Upper lobe of left lung (tissue), 6 donors: Measurements from ENCODE around the gene HSPBP1. TPM values are rescaled to one million over a fixed set of nuclear protein-coding genes. Genes with fewer than 3 reads are reported as not detected.

Experiments used
- ATAC-seq, 2 donors: fragments of 200-7000 bp; cut with Tn5 transposase; one replicate each; pipeline ENCODE4 v1.9.1; 2022; ENCODE audit warnings: mild to moderate bottlenecking in 2 of 2, moderate library complexity in 2 of 2; ENCODE audit not compliant: low FRiP score in 2 of 2
- DNase-seq, 2 donors: peaks; one replicate each; pipeline ENCODE4 v3.0.0-alpha.2; 2019 to 2020
- H3K27ac ChIP-seq, 4 donors: fragments of 200-600 bp; sonication (generic); one replicate each; pipeline ENCODE4 v1.5.1; 2016 to 2019
- H3K27me3 ChIP-seq, 4 donors: fragments of 200-600 bp; sonication (generic); one replicate each; pipeline ENCODE4 v1.5.1; 2017 to 2019
- H3K36me3 ChIP-seq, 4 donors: fragments of 200-600 bp; sonication (generic); one replicate each; pipeline ENCODE4 v1.5.1; 2016 to 2019
- H3K4me1 ChIP-seq, 4 donors: fragments of 200-600 bp; sonication (generic); one replicate each; pipeline ENCODE4 v1.5.1; 2018 to 2019
- H3K4me3 ChIP-seq, 4 donors: fragments of 200-600 bp; sonication (generic); one replicate each; pipeline ENCODE4 v1.5.1; 2017 to 2019; ENCODE audit warnings: mild to moderate bottlenecking in 2 of 4, moderate library complexity in 1 of 4
- H3K9me3 ChIP-seq, 4 donors: fragments of 200-600 bp; sonication (generic); one replicate each; pipeline ENCODE4 v1.5.1; 2018 to 2019
- CTCF ChIP-seq, 6 experiments: fragments of 450-650 bp in 4 of 6; fragments of 200-600 bp in 2 of 6; sonication (generic) in 2 of 6; IDR thresholded peaks; one replicate each; pipeline ENCODE4 v1.5.1; 2016 to 2019; ENCODE audit warnings: antibody characterized with exemption in 6 of 6
- EP300 ChIP-seq, 4 donors: sonication (generic); formaldehyde crosslinking; IDR thresholded peaks; one replicate each; pipeline ENCODE4 v1.5.1; 2017; ENCODE audit warnings: antibody characterized with exemption in 4 of 4, control low read depth in 2 of 4
- POLR2A ChIP-seq, 4 donors: fragments of 450-650 bp; IDR thresholded peaks; one replicate each; pipeline ENCODE4 v1.5.1; 2016 to 2017; ENCODE audit warnings: antibody characterized with exemption in 4 of 4, mild to moderate bottlenecking in 2 of 4
- POLR2AphosphoS5 ChIP-seq, 2 donors: sonication (generic); formaldehyde crosslinking; IDR thresholded peaks; one replicate each; pipeline ENCODE4 v1.5.1; 2017; ENCODE audit warnings: antibody characterized with exemption in 2 of 2
- WGBS, 2 donors: methylation state at CpG; one replicate each; pipeline ENCODE4 v1.1.5; 2017 to 2018; 5-methylcytosine and 5-hydroxymethylcytosine counted together
- total RNA-seq, 6 donors: library from RNA; depleted of rRNA in 4 of 6; stranded (reverse); fragments of >200 nt in 4 of 6; gene quantifications; one replicate each; pipeline versions ENCODE4 v1.1.0 to v1.2.1, GENCODE V29; 2016 to 2021
- donor health status: DM: no; HTN: no; CAD: no; lungs with moderate emphysema.
- donor health status: DM: no; HTN: yes; CAD: no; lungs with severe emphysema.

The HSPBP1 gene
- total RNA-seq, 6 donors from 2014 or later: 21.0 to 34.6 (median 30.1) TPM

- TF ChIP-seq POLR2AphosphoS5 (IDR thresholded peaks at IDR 0.05) (no peak), CTCF (IDR thresholded peaks at IDR 0.05) (no peak), EP300 (IDR thresholded peaks at IDR 0.05) (no peak), POLR2A (IDR thresholded peaks at IDR 0.05) (no peak)
- Histone ChIP-seq H3K27ac (no peak overlapping the region), H3K4me1 (no peaks in the 10 kb centered on the region), H3K27me3 (no peaks in the 10 kb centered on the region), H3K9me3 (no peaks in the 10 kb centered on the region), H3K4me3 (no peak overlapping the region), H3K36me3 (peaks cover 0 to 25% (median 16%) of the 10 kb centered on the region in 4 donors)
- peak in 1 of 2 donors; percentile 62 for DNase-seq
- WGBS, 2 donors: 79 to 90% methylated on average over 13 to 17 of the region's 17 CpGs
- ATAC-seq: no peak
Measured at GRCh38 chr19:55223291-55224037, 56.4 kb downstream of the HSPBP1 start.

- no peaks in the 10 kb centered on the region for H3K9me3 ChIP-seq
- no peaks in the 10 kb centered on the region for H3K36me3 ChIP-seq
- H3K27ac ChIP-seq: no peak overlapping the region
- no peak overlapping the region for H3K4me3 ChIP-seq
- no peaks in the 10 kb centered on the region for H3K27me3 ChIP-seq
- TF ChIP-seq POLR2A (IDR thresholded peaks at IDR 0.05): no peak
- TF ChIP-seq POLR2AphosphoS5 (IDR thresholded peaks at IDR 0.05): no peak
- TF ChIP-seq CTCF (IDR thresholded peaks at IDR 0.05): no peak
- TF ChIP-seq EP300 (IDR thresholded peaks at IDR 0.05): no peak
- DNase-seq (no peak), ATAC-seq (no peak)
- WGBS, 2 donors: 79 to 81% methylated on average over 9 of the region's 9 CpGs
- H3K4me1 ChIP-seq: peaks cover 10 to 14% (median 12%) of the 10 kb centered on the region in 4 donors
Measured at GRCh38 chr19:55220525-55220924, 59.4 kb downstream of the HSPBP1 start.

GRCh38 chr19:55216461-55217198, 63.3 kb downstream of the HSPBP1 start:
- ATAC-seq (peak; percentile 84 to 97), DNase-seq (peak; percentile 58 to 85)
- peak in 1 of 4 donors; percentile 41 for TF ChIP-seq POLR2A (IDR thresholded peaks at IDR 0.05)
- no peak for TF ChIP-seq CTCF (IDR thresholded peaks at IDR 0.05)
- peak; percentile 22 to 29 for TF ChIP-seq POLR2AphosphoS5 (IDR thresholded peaks at IDR 0.05)
- Histone ChIP-seq H3K27me3 (no peaks in the 10 kb centered on the region), H3K36me3 (no peaks in the 10 kb centered on the region), H3K4me1 (peaks cover 10 to 14% (median 12%) of the 10 kb centered on the region in 4 donors), H3K27ac (peak overlapping the region in 3 of 4 donors; percentile 40 to 62 (median 60)), H3K4me3 (peak overlapping the region in 3 of 4 donors; percentile 40 to 51 (median 44)), H3K9me3 (peaks cover 0 to 13% (median 5%) of the 10 kb centered on the region in 4 donors)
- WGBS, 2 donors: 8 to 9% methylated on average over 19 to 22 of the region's 36 CpGs

- Histone ChIP-seq H3K36me3 (no peaks in the 10 kb centered on the region), H3K4me3 (no peak overlapping the region), H3K27me3 (no peaks in the 10 kb centered on the region), H3K27ac (no peak overlapping the region), H3K9me3 (peaks cover 0 to 13% (median 5%) of the 10 kb centered on the region in 4 donors), H3K4me1 (peaks cover 10 to 14% (median 12%) of the 10 kb centered on the region in 4 donors)
- no peak for TF ChIP-seq CTCF (IDR thresholded peaks at IDR 0.05)
- TF ChIP-seq POLR2AphosphoS5 (IDR thresholded peaks at IDR 0.05): no peak
- no peak for TF ChIP-seq EP300 (IDR thresholded peaks at IDR 0.05)
- TF ChIP-seq POLR2A (IDR thresholded peaks at IDR 0.05): no peak
- DNase-seq (no peak), ATAC-seq (no peak)
- 86 to 87% methylated on average over 5 to 7 of the region's 7 CpGs for WGBS, 2 donors
Measured at GRCh38 chr19:55213547-55213946, 66.4 kb downstream of the HSPBP1 start.
